MM.1S (cell line): Measurements from ENCODE around the gene SLIT1.

Experiments used
- DNase-seq: peaks from one replicate; pipeline ENCODE4 v3.0.0-alpha.2; 2015
- H2AFZ ChIP-seq: fragments of 300-600 bp; sonication (generic); 2 replicates; pipeline ENCODE4 v1.6.0; 2016; ENCODE audit warnings: antibody characterized with exemption, low read length
- H3F3A ChIP-seq: fragments of 300-600 bp; sonication (generic); 2 replicates; pipeline ENCODE4 v1.6.1; 2016; ENCODE audit warnings: mild to moderate bottlenecking, antibody characterized with exemption, low read length, moderate library complexity, mixed read lengths; ENCODE audit not compliant: insufficient read depth
- H3K27ac ChIP-seq: fragments of 300-600 bp; sonication (generic); 2 replicates; pipeline ENCODE4 v1.5.1; 2016; ENCODE audit warnings: mild to moderate bottlenecking, low read length
- H3K27me3 ChIP-seq: fragments of 300-600 bp; sonication (generic); replicated peaks from 2 replicates; pipeline ENCODE4 v1.6.0; 2016; ENCODE audit warnings: low read length; ENCODE audit not compliant: insufficient read depth
- H3K36me3 ChIP-seq: fragments of 300-600 bp; sonication (generic); replicated peaks from 2 replicates; pipeline ENCODE4 v1.6.1; 2016; ENCODE audit warnings: mild to moderate bottlenecking, low read length, mixed read lengths; ENCODE audit not compliant: insufficient read depth
- H3K4me1 ChIP-seq: fragments of 300-600 bp; sonication (generic); 2 replicates; pipeline ENCODE4 v1.6.1; 2016; ENCODE audit warnings: low read length, mixed read lengths
- H3K4me2 ChIP-seq: fragments of 300-600 bp; sonication (generic); 2 replicates; pipeline ENCODE4 v1.6.0; 2016; ENCODE audit warnings: low read depth, low read length
- H3K4me3 ChIP-seq: fragments of 300-600 bp; sonication (generic); 2 replicates; pipeline ENCODE4 v1.5.1; 2016; ENCODE audit warnings: low read length, mixed read lengths
- H3K79me2 ChIP-seq: fragments of 300-600 bp; sonication (generic); 2 replicates; pipeline ENCODE4 v1.6.1; 2016; ENCODE audit warnings: mixed run types, low read length, mixed read lengths
- H3K9ac ChIP-seq: fragments of 300-600 bp; sonication (generic); 2 replicates; pipeline ENCODE4 v1.6.1; 2016; ENCODE audit warnings: low read length, mixed read lengths
- H3K9me2 ChIP-seq: fragments of 300-600 bp; sonication (generic); replicated peaks from 2 replicates; pipeline ENCODE4 v1.6.1; 2016; ENCODE audit warnings: mild to moderate bottlenecking, low read length, mixed read lengths; ENCODE audit not compliant: insufficient read depth
- H3K9me3 ChIP-seq: fragments of 300-600 bp; sonication (generic); replicated peaks from 2 replicates; pipeline ENCODE4 v1.6.1; 2016; ENCODE audit warnings: mild to moderate bottlenecking, low read length, mixed read lengths; ENCODE audit not compliant: insufficient read depth
- H4K20me1 ChIP-seq: fragments of 300-600 bp; sonication (generic); 2 replicates; pipeline ENCODE4 v1.6.1; 2016; ENCODE audit warnings: mild to moderate bottlenecking, low read length, moderate library complexity, mixed read lengths; ENCODE audit not compliant: insufficient read depth
- EZH2 ChIP-seq: fragments of 300-600 bp; sonication (generic); optimal IDR thresholded peaks from 2 replicates; pipeline ENCODE3; 2017; ENCODE audit warnings: low read depth, mild to moderate bottlenecking, antibody characterized with exemption, low read length, mixed read lengths
- EZH2phosphoT487 ChIP-seq: fragments of 300-600 bp; sonication (generic); IDR thresholded peaks from 2 replicates; pipeline ENCODE4 v1.6.1; 2018; ENCODE audit warnings: antibody characterized with exemption, low read length
- TF ChIP-seq, protein P1 (sequence below): fragments of 300-600 bp; sonication (generic); IDR thresholded peaks from 2 replicates; pipeline ENCODE4 v1.5.1; 2016; ENCODE audit warnings: antibody characterized with exemption, low read length, mixed read lengths

Gene SLIT1

DNA sequence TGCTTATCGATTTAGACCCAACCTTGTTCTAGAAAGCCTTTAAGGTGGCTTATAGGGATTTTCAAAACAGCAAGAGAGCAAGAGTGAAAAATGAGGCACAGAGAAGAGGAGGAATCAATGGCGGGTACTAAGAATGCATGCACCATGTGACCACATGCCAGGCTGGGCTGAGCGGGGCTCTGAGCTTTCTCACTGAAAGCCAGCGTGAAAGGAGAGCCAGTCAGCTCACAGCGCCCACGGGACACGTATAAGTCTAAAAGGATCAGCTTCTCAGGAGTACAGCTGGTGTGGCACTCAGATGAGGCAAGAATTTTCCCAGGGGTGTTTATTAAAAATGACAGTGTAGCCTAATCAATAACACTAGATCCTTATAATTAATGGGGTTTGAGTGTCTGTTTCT is 114.3 kb downstream of the SLIT1 start:
- Histone ChIP-seq H3K4me3 (no peak overlapping the region), H3K9me3 (no peaks in the 10 kb centered on the region), H3K9ac (no peak overlapping the region), H3K4me1 (no peaks in the 10 kb centered on the region), H3K27ac (no peak overlapping the region), H3K79me2 (no peaks in the 10 kb centered on the region), H3K27me3 (peaks cover 56% of the 10 kb centered on the region), H3K4me2 (no peak overlapping the region), H4K20me1 (no peaks in the 10 kb centered on the region), H3K9me2 (no peaks in the 10 kb centered on the region), H3K36me3 (no peaks in the 10 kb centered on the region), H3F3A (no peaks in the 10 kb centered on the region), H2AFZ (no peak overlapping the region)
- no peak for TF ChIP-seq EZH2
- no peak for TF ChIP-seq EZH2phosphoT487
- TF ChIP-seq, protein P1, sequence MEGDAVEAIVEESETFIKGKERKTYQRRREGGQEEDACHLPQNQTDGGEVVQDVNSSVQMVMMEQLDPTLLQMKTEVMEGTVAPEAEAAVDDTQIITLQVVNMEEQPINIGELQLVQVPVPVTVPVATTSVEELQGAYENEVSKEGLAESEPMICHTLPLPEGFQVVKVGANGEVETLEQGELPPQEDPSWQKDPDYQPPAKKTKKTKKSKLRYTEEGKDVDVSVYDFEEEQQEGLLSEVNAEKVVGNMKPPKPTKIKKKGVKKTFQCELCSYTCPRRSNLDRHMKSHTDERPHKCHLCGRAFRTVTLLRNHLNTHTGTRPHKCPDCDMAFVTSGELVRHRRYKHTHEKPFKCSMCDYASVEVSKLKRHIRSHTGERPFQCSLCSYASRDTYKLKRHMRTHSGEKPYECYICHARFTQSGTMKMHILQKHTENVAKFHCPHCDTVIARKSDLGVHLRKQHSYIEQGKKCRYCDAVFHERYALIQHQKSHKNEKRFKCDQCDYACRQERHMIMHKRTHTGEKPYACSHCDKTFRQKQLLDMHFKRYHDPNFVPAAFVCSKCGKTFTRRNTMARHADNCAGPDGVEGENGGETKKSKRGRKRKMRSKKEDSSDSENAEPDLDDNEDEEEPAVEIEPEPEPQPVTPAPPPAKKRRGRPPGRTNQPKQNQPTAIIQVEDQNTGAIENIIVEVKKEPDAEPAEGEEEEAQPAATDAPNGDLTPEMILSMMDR = no peak
- no peak for DNase-seq

DNA sequence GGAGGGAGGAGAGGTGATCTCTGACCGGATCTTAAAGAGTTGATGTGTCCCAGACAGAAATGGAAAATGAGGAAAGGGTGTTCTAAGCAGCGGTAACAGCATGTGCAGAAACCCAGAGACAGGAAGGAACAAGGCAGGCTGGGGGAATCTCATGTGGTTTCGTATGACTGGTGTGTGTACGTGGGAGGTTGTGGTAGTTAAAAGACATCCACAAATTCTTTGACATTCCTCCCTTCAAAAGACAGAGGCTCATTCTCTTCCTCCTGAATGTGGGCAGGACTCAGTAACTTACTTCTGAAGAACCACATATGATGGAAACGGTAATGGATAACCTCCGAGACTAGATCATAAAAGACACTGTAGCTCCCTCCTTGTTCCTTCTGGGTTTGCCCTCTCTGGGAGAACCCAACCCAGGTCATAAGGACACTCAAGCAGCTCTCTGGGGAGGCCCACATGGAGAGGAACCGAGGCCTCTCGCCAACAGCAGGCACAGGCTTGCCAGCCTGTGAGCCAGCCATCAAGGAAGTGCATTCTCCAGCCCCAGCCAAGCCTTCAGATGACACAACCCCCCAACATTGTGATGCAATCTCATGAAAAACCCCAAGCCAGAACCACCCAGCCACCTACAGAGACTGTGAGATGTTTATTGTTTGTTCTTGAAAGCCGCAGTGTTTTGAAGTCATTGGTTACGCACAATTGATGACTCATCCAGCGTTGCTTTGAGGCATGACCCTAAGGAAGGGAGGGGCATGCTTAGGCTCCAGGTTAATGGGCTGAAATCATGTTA is 116.0 kb downstream of the SLIT1 start:
- DNase-seq = no peak
- no peak overlapping the region for H3K4me2 ChIP-seq
- H2AFZ ChIP-seq = no peak overlapping the region

DNA sequence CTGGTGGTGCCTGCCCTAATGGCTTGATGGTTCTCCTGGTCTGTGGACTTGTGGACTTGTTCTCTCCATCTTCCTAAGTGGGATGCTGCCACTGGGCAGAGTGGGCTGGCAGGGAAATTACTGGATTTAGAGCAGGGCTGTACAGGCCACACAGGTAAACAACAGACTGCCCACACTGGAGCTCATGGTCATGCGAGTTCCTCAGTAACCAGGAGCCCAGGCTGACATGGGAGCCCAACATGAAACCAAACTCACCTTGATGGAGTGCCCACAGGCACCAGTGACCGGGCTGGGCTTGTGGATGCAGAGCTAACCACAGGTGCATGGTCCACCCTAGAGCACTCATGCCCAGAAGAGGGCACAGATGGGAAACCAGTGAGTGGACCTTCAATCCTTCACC is 116.7 kb downstream of the SLIT1 start:
- no peak overlapping the region for H3K9ac ChIP-seq
- no peaks in the 10 kb centered on the region for H3K4me1 ChIP-seq
- H3K9me2 ChIP-seq = no peaks in the 10 kb centered on the region
- no peaks in the 10 kb centered on the region for H3K79me2 ChIP-seq
- no peaks in the 10 kb centered on the region for H3K36me3 ChIP-seq
- no peaks in the 10 kb centered on the region for H4K20me1 ChIP-seq
- H3K4me3 ChIP-seq = no peak overlapping the region
- H3K9me3 ChIP-seq = no peaks in the 10 kb centered on the region
- H3F3A ChIP-seq = no peaks in the 10 kb centered on the region
- DNase-seq = no peak
- H2AFZ ChIP-seq = no peak overlapping the region
- no peak overlapping the region for H3K27ac ChIP-seq
- H3K27me3 ChIP-seq = peaks cover 52% of the 10 kb centered on the region
- no peak overlapping the region for H3K4me2 ChIP-seq
- TF ChIP-seq EZH2 (no peak), EZH2phosphoT487 (no peak)
- TF ChIP-seq, protein P1 = no peak

More for the DNA sequence above, 116.0 kb downstream of the SLIT1 start:
- H4K20me1 ChIP-seq = no peaks in the 10 kb centered on the region
- H3K9ac ChIP-seq = no peak overlapping the region
- no peak overlapping the region for H3K27ac ChIP-seq
- H3K4me1 ChIP-seq = no peaks in the 10 kb centered on the region
- peaks cover 52% of the 10 kb centered on the region for H3K27me3 ChIP-seq
- no peaks in the 10 kb centered on the region for H3K79me2 ChIP-seq
- no peaks in the 10 kb centered on the region for H3K36me3 ChIP-seq
- H3F3A ChIP-seq = no peaks in the 10 kb centered on the region
- no peaks in the 10 kb centered on the region for H3K9me2 ChIP-seq
- TF ChIP-seq EZH2phosphoT487 (no peak), EZH2 (no peak)
- TF ChIP-seq, protein P1 = no peak
- H3K9me3 ChIP-seq = no peaks in the 10 kb centered on the region
- no peak overlapping the region for H3K4me3 ChIP-seq
